ENCODE data around the gene NGB.

The NGB gene

GRCh38 chr14:77272261-77272660 is 1.3 kb upstream of the NGB start:
- TF ChIP-seq CTCF (IDR thresholded peaks at IDR 0.05; ENCODE audit: low read depth, low read length) = no peak

GRCh38 chr14:77270361-77271112 is 469 bp downstream of the NGB start:
- H3K4me3 ChIP-seq (ENCODE audit: low read depth, low read length) = no peak overlapping the region
- no peak for TF ChIP-seq CTCF (IDR thresholded peaks at IDR 0.05; ENCODE audit: low read depth, low read length)

More at GRCh38 chr14:77272261-77272660, 1.3 kb upstream of the NGB start:
- no peak overlapping the region for H3K4me3 ChIP-seq (ENCODE audit: low read depth, low read length)

GRCh38 chr14:77268989-77269600 is 1.9 kb downstream of the NGB start:
- no peak for TF ChIP-seq CTCF (IDR thresholded peaks at IDR 0.05; ENCODE audit: low read depth, low read length)
- no peak overlapping the region for H3K4me3 ChIP-seq (ENCODE audit: low read depth, low read length)

GRCh38 chr14:77267937-77268699 is 2.9 kb downstream of the NGB start:
- no peak for TF ChIP-seq CTCF (IDR thresholded peaks at IDR 0.05; ENCODE audit: low read depth, low read length)
- no peak overlapping the region for H3K4me3 ChIP-seq (ENCODE audit: low read depth, low read length)

GRCh38 chr14:77266336-77266735 is 4.7 kb downstream of the NGB start:
- no peak for TF ChIP-seq CTCF (IDR thresholded peaks at IDR 0.05; ENCODE audit: low read depth, low read length)
- H3K4me3 ChIP-seq (ENCODE audit: low read depth, low read length) = no peak overlapping the region

- no peak overlapping the region for H3K4me3 ChIP-seq (ENCODE audit: low read depth, low read length)
- TF ChIP-seq CTCF (IDR thresholded peaks at IDR 0.05; ENCODE audit: low read depth, low read length) = no peak
These were observed 5.3 kb downstream of the NGB start for GRCh38 chr14:77265561-77266335.

All from WI38 (cell line).